Activated CD8-positive, alpha-beta memory T cell treated with anti-CD3 and anti-CD28 coated beads for 36 hours (primary cell): Measurements from ENCODE around the gene THOC7. TPM values are rescaled to one million over a fixed set of nuclear protein-coding genes. Genes with fewer than 3 reads are reported as not detected.

Experiments used
- CTCF ChIA-PET: fragments of 350-600 bp; sonication (Branson Sonifier 250); formaldehyde crosslinking; loops from one replicate; lab custom pipeline; 2021; ENCODE audit warnings: antibody characterized with exemption; lab: Charles Lee
- POLR2A ChIA-PET: fragments of 350-600 bp; sonication (Branson Sonifier 250); formaldehyde crosslinking; loops from one replicate; lab custom pipeline; 2021; ENCODE audit warnings: antibody characterized with exemption; lab: Charles Lee
- total RNA-seq, 2 experiments: library from RNA; stranded (reverse); gene quantifications; one replicate each; pipeline ENCODE4 v1.2.3, GENCODE V29; 2021

The THOC7 gene
- total RNA-seq, 2 experiments from 2014 or later: 82.5 to 86.7 TPM

DNA sequence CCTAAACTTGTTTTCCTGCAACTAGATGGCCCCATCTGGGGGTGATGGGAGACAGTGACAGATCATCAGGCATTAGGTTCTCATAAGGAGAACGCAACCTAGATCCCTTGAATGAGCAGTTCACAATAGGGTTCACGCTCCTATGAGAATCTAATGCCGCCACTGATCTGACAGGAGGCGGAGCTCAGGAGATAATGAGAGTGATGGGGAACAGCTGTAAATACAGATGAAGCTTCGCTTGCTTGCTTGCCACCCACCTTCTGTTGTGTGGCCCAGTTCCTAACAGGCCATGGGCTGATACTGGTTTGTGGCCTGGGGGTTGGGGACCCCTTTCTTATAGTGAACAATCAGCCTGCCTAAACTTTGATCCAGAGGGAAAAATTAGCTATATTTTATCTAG, 59.7 kb downstream of the THOC7 start:
- CTCF ChIA-PET: interaction anchor here (1.5 kb wide), 1 partner anchor 15 kb away, joined by 4 read pairs; the partner anchor contains the start of gene C3orf49

GRCh38 chr3:63800097-63800496, 63.5 kb downstream of the THOC7 start:
- CTCF ChIA-PET: no interaction called here
- POLR2A ChIA-PET: no interaction called here

More for the DNA sequence above, 59.7 kb downstream of the THOC7 start:
- POLR2A ChIA-PET: no interaction called here

GRCh38 chr3:63798949-63799348, 64.7 kb downstream of the THOC7 start:
- CTCF ChIA-PET: interaction anchor here (0.8 kb wide), 1 partner anchor 9 kb away, joined by 4 read pairs; no protein-coding TSS in a partner anchor

GRCh38 chr3:63798544-63798943, 65.1 kb downstream of the THOC7 start:
- ChIA-PET CTCF (no interaction called here), POLR2A (no interaction called here)

More at GRCh38 chr3:63798949-63799348, 64.7 kb downstream of the THOC7 start:
- POLR2A ChIA-PET: interaction anchor here (0.6 kb wide), 1 partner anchor 9 kb away, joined by 6 read pairs; no protein-coding TSS in a partner anchor

GRCh38 chr3:63795438-63795837, 68.2 kb downstream of the THOC7 start:
- ChIA-PET POLR2A (no interaction called here), CTCF (no interaction called here)

- CTCF ChIA-PET: no interaction called here
- POLR2A ChIA-PET: no interaction called here
Measured at GRCh38 chr3:63791974-63792373, 71.6 kb downstream of the THOC7 start.

Other genes starting within 250 kb of the THOC7 start
- not detected for gene SNTN, start 211.1 kb downstream of the THOC7 start, total RNA-seq
- gene C3orf49, start 44.5 kb downstream of the THOC7 start, total RNA-seq: not detected
- 10 to 100 TPM; 21.0 to 23.2 TPM for gene ATXN7, start 62 bp upstream of the THOC7 start, total RNA-seq
- gene SCAANT1, start 48.6 kb upstream of the THOC7 start, total RNA-seq: not detected
- 100 to 1,000 TPM; 126 to 129 TPM for gene PSMD6, start 159.7 kb upstream of the THOC7 start, total RNA-seq